Naive thymus-derived CD8-positive, alpha-beta T cell (primary cell): ENCODE measurements around the gene UBE2O. TPM values are rescaled to one million over a fixed set of nuclear protein-coding genes. Genes with fewer than 3 reads are reported as not detected.

ENCODE experiments used
- ATAC-seq, 2 donors: fragments of 150-1000 bp; cut with Tn5 transposase in 1 of 2; sonication (Bioruptor Pico), chemical (Tn5 transposase) in 1 of 2; 1 replicate in 1 of 2; 2 replicates in 1 of 2; pipeline ENCODE4 v1.10.0; 2021; ENCODE audit warnings: mild to moderate bottlenecking in 2 of 2, moderate library complexity in 2 of 2
- POLR2A ChIA-PET: fragments of 350-600 bp; sonication (Branson Sonifier 250); formaldehyde crosslinking; loops from one replicate; lab custom pipeline; 2021; ENCODE audit warnings: antibody characterized with exemption; lab: Charles Lee
- DNase-seq, 10 donors: peaks; one replicate each; pipeline versions ENCODE4 v3.0.0 to v3.0.0-alpha.2; 2020 to 2022
- H3K27ac Mint-ChIP-seq, 10 donors: one replicate each; pipeline ENCODE4 v1.8.0; 2020 to 2022; ENCODE audit warnings: mild to moderate bottlenecking in 10 of 10, mixed read lengths in 10 of 10, moderate library complexity in 4 of 10, inconsistent platforms in 1 of 10
- H3K27me3 Mint-ChIP-seq, 5 donors: one replicate each; pipeline ENCODE4 v1.8.0; 2021 to 2022; ENCODE audit warnings: mixed read lengths in 5 of 5
- H3K36me3 Mint-ChIP-seq, 3 donors: one replicate each; pipeline ENCODE4 v1.8.0; 2020 to 2022; ENCODE audit warnings: mixed read lengths in 3 of 3, mild to moderate bottlenecking in 2 of 3, inconsistent platforms in 1 of 3
- H3K4me1 Mint-ChIP-seq, 4 donors: one replicate each; pipeline ENCODE4 v1.8.0; 2021 to 2022; ENCODE audit warnings: mixed read lengths in 4 of 4
- H3K4me3 Mint-ChIP-seq, 10 donors: one replicate each; pipeline ENCODE4 v1.8.0; 2020 to 2022; ENCODE audit warnings: mild to moderate bottlenecking in 10 of 10, mixed read lengths in 10 of 10, moderate library complexity in 6 of 10, inconsistent platforms in 1 of 10
- H3K9me3 Mint-ChIP-seq, 9 donors: one replicate each; pipeline ENCODE4 v1.8.0; 2020 to 2022; ENCODE audit warnings: mixed read lengths in 9 of 9, mild to moderate bottlenecking in 3 of 9, inconsistent platforms in 1 of 9, moderate library complexity in 1 of 9
- polyA plus RNA-seq, 3 donors: library from polyadenylated mRNA; unstranded; fragments of 300-500 nt; fragmentation: Illumina TruSeq; gene quantifications; one replicate each; pipeline ENCODE4 v1.2.3, GENCODE V29; 2021
- total RNA-seq, 8 experiments: library from RNA in 2 of 8; stranded (reverse) in 2 of 8; gene quantifications; one replicate each; pipeline ENCODE4 v1.2.3 and lab custom pipeline; 2021 to 2026

UBE2O gene
- total and polyA plus RNA-seq, 5 experiments from 2014 or later, result 8.8 to 50.4 (median 14.4) TPM

DNA sequence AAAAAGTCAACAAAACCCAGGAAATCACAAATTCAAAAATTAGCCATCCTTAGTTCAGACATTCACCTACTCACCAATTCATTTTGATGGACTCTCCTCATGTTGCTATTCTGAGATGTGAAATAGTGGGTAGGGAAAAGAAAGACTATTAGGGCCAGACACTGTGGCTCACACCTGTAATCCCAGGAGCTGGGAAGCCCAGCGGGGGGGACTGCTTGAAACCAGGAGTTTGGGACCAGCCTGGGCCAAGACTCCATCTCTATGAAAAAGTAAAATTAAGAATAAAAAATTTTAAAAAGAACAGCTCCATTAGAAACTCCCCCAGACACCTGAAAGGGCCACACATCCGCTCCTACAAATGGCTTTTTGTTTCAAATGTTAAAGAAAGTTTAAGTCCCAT lies 21.4 kb downstream of the UBE2O start:
- POLR2A ChIA-PET, result interaction anchor here (0.8 kb wide), 1 partner anchor 19 kb away, joined by 3 read pairs; no protein-coding TSS in a partner anchor
- Mint-ChIP-seq H3K36me3 (peaks cover 0 to 16% (median 6%) of the 10 kb centered on the region in 3 donors), H3K9me3 (no peaks in the 10 kb centered on the region), H3K27me3 (no peaks in the 10 kb centered on the region), H3K4me3 (no peak overlapping the region), H3K4me1 (peaks cover 19 to 68% (median 25%) of the 10 kb centered on the region in 4 donors), H3K27ac (no peak overlapping the region)
- DNase-seq (no peak), ATAC-seq (no peak)

DNA sequence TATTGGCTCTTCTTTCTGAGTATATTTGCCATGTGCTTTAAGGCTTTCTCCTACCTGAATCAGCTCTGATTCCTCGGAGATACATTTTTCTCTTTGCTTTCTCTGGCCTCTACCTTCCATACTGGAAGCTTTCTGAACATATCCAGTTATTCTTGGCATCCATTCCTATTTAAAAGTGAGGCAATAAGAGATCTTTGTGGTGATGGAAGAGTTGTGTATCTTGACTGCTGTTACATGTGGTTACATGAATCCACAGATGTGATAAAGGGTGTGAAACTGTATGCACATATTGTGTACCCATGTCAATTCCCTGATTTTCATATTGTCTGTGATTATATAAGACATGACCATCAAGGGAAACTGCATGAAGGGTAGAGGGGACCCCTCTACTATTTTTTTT lies 24.4 kb downstream of the UBE2O start:
- peaks cover 13 to 60% (median 24%) of the 10 kb centered on the region in 4 donors for H3K4me1 Mint-ChIP-seq
- no peaks in the 10 kb centered on the region for H3K27me3 Mint-ChIP-seq
- no peak for ATAC-seq
- H3K27ac Mint-ChIP-seq, result peak overlapping the region in 4 of 10 donors; percentile 20 to 71 (median 51)
- peaks cover 0 to 9% (median 4%) of the 10 kb centered on the region in 3 donors for H3K36me3 Mint-ChIP-seq
- no peaks in the 10 kb centered on the region for H3K9me3 Mint-ChIP-seq
- DNase-seq, result no peak
- POLR2A ChIA-PET, result no interaction called here
- H3K4me3 Mint-ChIP-seq, result no peak overlapping the region

GRCh38 chr17:76427501-76428231 lies 25.3 kb downstream of the UBE2O start:
- POLR2A ChIA-PET, result interaction anchor here (0.6 kb wide), 2 partner anchors 16 to 436 kb away, joined by 3 to 4 read pairs; no protein-coding TSS in a partner anchor
- no peak for ATAC-seq
- Mint-ChIP-seq H3K27ac (peak overlapping the region in 4 of 10 donors; percentile 8 to 71 (median 52)), H3K27me3 (no peaks in the 10 kb centered on the region), H3K4me1 (peaks cover 18 to 57% (median 28%) of the 10 kb centered on the region in 4 donors), H3K4me3 (peak overlapping the region in 1 of 10 donors; percentile 5), H3K36me3 (peaks cover 0 to 13% (median 4%) of the 10 kb centered on the region in 3 donors), H3K9me3 (no peaks in the 10 kb centered on the region)
- no peak for DNase-seq

- H3K27ac Mint-ChIP-seq, result peak overlapping the region in 2 of 10 donors; percentile 8 to 71
- no peak for ATAC-seq
- H3K9me3 Mint-ChIP-seq, result no peaks in the 10 kb centered on the region
- H3K36me3 Mint-ChIP-seq, result peaks cover 0 to 13% (median 4%) of the 10 kb centered on the region in 3 donors
- POLR2A ChIA-PET, result interaction anchor here (0.6 to 0.7 kb wide), 2 partner anchors 17 to 27 kb away, joined by 3 read pairs; no protein-coding TSS in a partner anchor
- H3K27me3 Mint-ChIP-seq, result no peaks in the 10 kb centered on the region
- H3K4me3 Mint-ChIP-seq, result no peak overlapping the region
- DNase-seq, result no peak
- H3K4me1 Mint-ChIP-seq, result peaks cover 17 to 57% (median 26%) of the 10 kb centered on the region in 4 donors
These were observed 26.1 kb downstream of the UBE2O start for GRCh38 chr17:76426853-76427252.

DNA sequence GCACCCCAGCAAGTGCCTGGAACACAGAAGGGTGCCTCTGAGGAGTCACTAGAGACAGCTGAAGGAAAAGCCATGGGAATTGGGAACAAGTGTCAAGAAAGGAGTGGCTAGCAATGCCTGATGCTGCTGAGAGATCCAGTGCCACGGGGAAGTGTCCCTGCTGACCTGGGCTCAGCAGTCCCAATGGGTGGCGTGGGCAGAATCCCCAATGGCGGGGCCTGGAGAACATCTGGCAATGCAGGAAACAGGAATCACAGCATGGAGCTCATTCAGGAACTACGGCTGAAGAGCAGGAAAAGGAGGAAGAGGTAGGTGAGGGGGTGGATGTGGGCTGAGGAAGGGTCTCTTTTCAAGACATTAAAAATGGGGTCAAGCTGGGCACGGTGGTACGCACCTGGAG lies 30.1 kb downstream of the UBE2O start:
- no peak for DNase-seq
- Mint-ChIP-seq H3K9me3 (no peaks in the 10 kb centered on the region), H3K4me3 (peak overlapping the region in 1 of 10 donors; percentile 34), H3K4me1 (peaks cover 20 to 66% (median 33%) of the 10 kb centered on the region in 4 donors), H3K27ac (peak overlapping the region in 4 of 10 donors; percentile 57 to 84 (median 79)), H3K36me3 (peaks cover 0 to 4% (median 0%) of the 10 kb centered on the region in 3 donors), H3K27me3 (no peaks in the 10 kb centered on the region)
- no peak for ATAC-seq
- POLR2A ChIA-PET, result interaction anchor here (0.6 kb wide), 1 partner anchor 284 kb away, joined by 6 read pairs; no protein-coding TSS in a partner anchor

DNA sequence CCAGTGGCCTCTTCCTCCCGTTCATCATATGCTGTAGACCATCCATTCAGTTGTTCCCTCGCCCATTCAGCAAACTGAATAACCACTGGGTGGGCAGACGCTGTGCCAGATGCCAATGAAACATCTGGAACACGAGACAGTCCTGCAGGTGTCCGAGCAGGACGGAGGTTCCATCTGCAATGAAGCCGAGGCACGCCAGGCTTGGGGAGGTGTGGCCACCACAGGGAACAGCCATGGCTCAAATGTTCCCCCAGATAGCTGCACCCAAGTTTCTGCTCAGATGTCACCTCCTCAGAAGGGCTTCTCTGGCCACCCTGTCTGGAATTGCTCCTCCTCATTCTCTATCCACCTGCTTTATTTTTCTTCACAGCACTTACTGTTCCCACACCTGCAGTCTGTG lies 30.5 kb downstream of the UBE2O start:
- H3K9me3 Mint-ChIP-seq, result no peaks in the 10 kb centered on the region
- H3K27ac Mint-ChIP-seq, result peak overlapping the region in 5 of 10 donors; percentile 57 to 84 (median 74)
- H3K27me3 Mint-ChIP-seq, result no peaks in the 10 kb centered on the region
- no peak overlapping the region for H3K4me3 Mint-ChIP-seq
- H3K36me3 Mint-ChIP-seq, result peaks cover 0 to 8% (median 0%) of the 10 kb centered on the region in 3 donors
- DNase-seq (no peak), ATAC-seq (no peak)
- POLR2A ChIA-PET, result no interaction called here
- peaks cover 24 to 66% (median 37%) of the 10 kb centered on the region in 4 donors for H3K4me1 Mint-ChIP-seq

DNA sequence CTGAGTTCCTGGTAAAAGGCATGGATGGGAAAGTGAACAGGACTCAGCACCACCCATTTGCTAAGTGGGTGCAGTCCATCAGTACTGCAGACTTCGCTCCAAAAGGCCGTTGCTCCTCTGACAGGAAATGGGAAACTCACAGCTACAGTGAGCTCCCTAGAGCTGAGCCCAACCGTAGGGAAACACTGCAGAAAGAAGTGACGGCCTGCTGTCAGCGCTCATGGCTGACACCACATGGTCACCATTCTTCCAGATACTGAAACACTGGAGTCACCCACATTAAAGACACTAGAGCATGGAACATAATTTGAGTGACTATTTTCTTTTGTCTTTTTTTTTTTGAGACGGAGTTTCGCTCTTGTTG lies 31.9 kb downstream of the UBE2O start:
- H3K27ac Mint-ChIP-seq, result peak overlapping the region in 4 of 10 donors; percentile 43 to 83 (median 57)
- no peaks in the 10 kb centered on the region for H3K27me3 Mint-ChIP-seq
- no peak for ATAC-seq
- peaks cover 0 to 12% (median 0%) of the 10 kb centered on the region in 3 donors for H3K36me3 Mint-ChIP-seq
- peaks cover 20 to 58% (median 35%) of the 10 kb centered on the region in 4 donors for H3K4me1 Mint-ChIP-seq
- H3K4me3 Mint-ChIP-seq, result peak overlapping the region in 1 of 10 donors; percentile 54
- DNase-seq, result no peak
- no peaks in the 10 kb centered on the region for H3K9me3 Mint-ChIP-seq
- POLR2A ChIA-PET, result no interaction called here

GRCh38 chr17:76420356-76421043 lies 32.5 kb downstream of the UBE2O start:
- Mint-ChIP-seq H3K4me1 (peaks cover 20 to 55% (median 32%) of the 10 kb centered on the region in 4 donors), H3K36me3 (peaks cover 0 to 12% (median 0%) of the 10 kb centered on the region in 3 donors), H3K27me3 (no peaks in the 10 kb centered on the region), H3K27ac (peak overlapping the region in 6 of 10 donors; percentile 43 to 83 (median 57)), H3K9me3 (no peaks in the 10 kb centered on the region), H3K4me3 (no peak overlapping the region)
- DNase-seq, result no peak
- no peak for ATAC-seq
- POLR2A ChIA-PET, result no interaction called here

GRCh38 chr17:76419576-76420260 lies 33.2 kb downstream of the UBE2O start:
- peaks cover 20 to 51% (median 30%) of the 10 kb centered on the region in 4 donors for H3K4me1 Mint-ChIP-seq
- H3K27ac Mint-ChIP-seq, result peak overlapping the region in 4 of 10 donors; percentile 48 to 67 (median 61)
- ATAC-seq (no peak), DNase-seq (no peak)
- peaks cover 0 to 12% (median 0%) of the 10 kb centered on the region in 3 donors for H3K36me3 Mint-ChIP-seq
- no peaks in the 10 kb centered on the region for H3K27me3 Mint-ChIP-seq
- POLR2A ChIA-PET, result no interaction called here
- H3K9me3 Mint-ChIP-seq, result no peaks in the 10 kb centered on the region
- no peak overlapping the region for H3K4me3 Mint-ChIP-seq

DNA sequence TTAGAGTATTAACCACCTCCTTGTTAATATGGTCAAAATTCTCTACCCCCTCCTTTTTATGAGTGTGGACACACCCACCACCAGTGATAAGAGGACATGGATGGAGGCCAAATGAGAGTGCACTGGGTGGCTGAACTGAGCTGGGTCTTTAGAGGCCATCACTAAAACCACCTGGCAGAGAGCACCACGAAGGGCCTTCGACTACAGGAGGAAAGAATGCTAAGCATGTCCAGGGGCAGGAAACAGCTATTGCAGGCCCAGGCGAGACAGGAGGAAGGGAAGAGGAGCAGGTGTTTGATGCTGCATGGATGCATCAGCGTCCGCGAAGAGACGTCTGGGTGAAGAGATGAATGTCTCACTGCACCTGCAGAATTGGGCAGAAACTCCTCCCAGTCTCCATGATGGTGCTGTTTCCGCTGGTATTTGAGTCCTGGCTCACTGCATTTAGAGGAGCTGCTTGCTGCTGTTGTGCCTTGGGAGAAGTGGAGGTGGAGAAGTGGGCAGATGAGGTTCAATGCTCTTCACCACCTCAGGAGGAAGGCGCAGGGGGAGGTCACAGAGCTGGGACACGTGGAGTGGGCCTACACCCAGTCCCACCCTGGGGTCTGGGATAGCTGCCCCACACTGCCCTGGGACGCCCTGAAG lies 35.3 kb downstream of the UBE2O start:
- Mint-ChIP-seq H3K9me3 (no peaks in the 10 kb centered on the region), H3K27ac (peak overlapping the region in 6 of 10 donors; percentile 3 to 92 (median 43)), H3K4me3 (peak overlapping the region in 1 of 10 donors; percentile 12), H3K4me1 (peaks cover 17 to 51% (median 27%) of the 10 kb centered on the region in 4 donors), H3K27me3 (no peaks in the 10 kb centered on the region), H3K36me3 (peaks cover 0 to 13% (median 0%) of the 10 kb centered on the region in 3 donors)
- POLR2A ChIA-PET, result no interaction called here
- ATAC-seq (no peak), DNase-seq (peak in 1 of 10 donors; percentile 26)

DNA sequence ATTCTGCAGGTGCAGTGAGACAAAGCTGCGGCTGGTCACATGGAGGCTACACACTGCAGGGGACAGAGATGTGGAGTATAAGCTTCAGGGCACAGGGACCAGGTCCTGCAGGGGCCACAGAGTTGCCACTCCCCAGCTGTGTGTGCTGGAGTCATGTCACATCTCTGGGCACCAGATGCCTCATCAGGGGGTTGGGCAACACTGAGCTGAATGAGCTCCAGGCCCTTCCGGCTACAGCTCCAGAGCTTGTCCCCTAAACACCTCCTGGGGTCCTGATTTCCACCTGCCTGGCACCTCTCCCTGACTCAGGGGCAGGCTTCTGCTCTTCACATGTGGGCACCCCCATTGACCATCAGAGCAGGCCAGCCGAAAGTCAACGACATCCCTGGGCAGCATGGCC lies 36.1 kb downstream of the UBE2O start:
- no peak for DNase-seq
- peak overlapping the region in 1 of 10 donors; percentile 92 for H3K27ac Mint-ChIP-seq
- H3K4me3 Mint-ChIP-seq, result no peak overlapping the region
- H3K36me3 Mint-ChIP-seq, result peaks cover 0 to 15% (median 0%) of the 10 kb centered on the region in 3 donors
- no peak for ATAC-seq
- POLR2A ChIA-PET, result interaction anchor here (0.6 kb wide), 1 partner anchor 15 kb away, joined by 7 read pairs; no protein-coding TSS in a partner anchor
- no peaks in the 10 kb centered on the region for H3K27me3 Mint-ChIP-seq
- H3K4me1 Mint-ChIP-seq, result peaks cover 16 to 44% (median 23%) of the 10 kb centered on the region in 4 donors
- H3K9me3 Mint-ChIP-seq, result no peaks in the 10 kb centered on the region
